Caco-2 (cell line): ENCODE data around the gene GLI3. TPM values are rescaled to one million over a fixed set of nuclear protein-coding genes. Genes with fewer than 3 reads are reported as not detected.

ENCODE experiments used
- BruUV-seq: library from RNA; stranded (reverse); fragments of 400-500 nt; replicated peaks from 2 replicates; lab custom pipeline; 2021; lab: Mats Ljungman, UMichigan
- CTCF ChIA-PET: fragments of 300-600 bp; sonication (Branson Sonifier 250); formaldehyde crosslinking; loops from one replicate; lab custom pipeline; 2022; ENCODE audit warnings: antibody characterized with exemption; lab: Charles Lee
- POLR2A ChIA-PET: fragments of 300-600 bp; sonication (Branson Sonifier 250); formaldehyde crosslinking; loops from one replicate; lab custom pipeline; 2022; ENCODE audit warnings: antibody characterized with exemption; lab: Charles Lee
- DNase-seq, 2 experiments: peaks; one replicate each; pipeline versions ENCODE4 v3.0.0 to v3.0.0-alpha.2; 2020 to 2022
- H3K27me3 ChIP-seq: replicated peaks from 2 replicates; pipeline ENCODE4 v1.6.0; 2011; ENCODE audit warnings: low read length; ENCODE audit not compliant: control insufficient read depth, insufficient read depth
- H3K36me3 ChIP-seq: 2 replicates; pipeline ENCODE4 v1.5.1; 2011; ENCODE audit warnings: low read length; ENCODE audit not compliant: control insufficient read depth, insufficient read depth
- H3K4me1 ChIP-seq: fragments of 250-450 bp; sonication (Bioruptor Pico); 2 replicates; pipeline ENCODE4 v1.5.1; 2020; ENCODE audit warnings: mild to moderate bottlenecking
- H3K4me3 ChIP-seq: 2 replicates; pipeline ENCODE4 v1.5.1; 2011; ENCODE audit warnings: low read depth, mild to moderate bottlenecking, control low read depth, low read length
- H3K9me3 ChIP-seq: fragments of 250-450 bp; sonication (Bioruptor Pico); 2 replicates; pipeline ENCODE4 v1.5.1; 2020; ENCODE audit warnings: mild to moderate bottlenecking, moderate library complexity
- H3K27ac Mint-ChIP-seq: one replicate; pipeline ENCODE4 v1.8.0; 2022; ENCODE audit warnings: mixed read lengths; ENCODE audit not compliant: unreplicated experiment
- H3K27me3 Mint-ChIP-seq: one replicate; pipeline ENCODE4 v1.8.0; 2022; ENCODE audit warnings: mixed read lengths; ENCODE audit not compliant: insufficient read depth, unreplicated experiment
- H3K36me3 Mint-ChIP-seq: one replicate; pipeline ENCODE4 v1.8.0; 2022; ENCODE audit warnings: mild to moderate bottlenecking, mixed read lengths; ENCODE audit not compliant: insufficient read depth, unreplicated experiment
- H3K4me1 Mint-ChIP-seq: one replicate; pipeline ENCODE4 v1.8.0; 2022; ENCODE audit warnings: low read depth, mixed read lengths; ENCODE audit not compliant: unreplicated experiment
- H3K4me3 Mint-ChIP-seq: one replicate; pipeline ENCODE4 v1.8.0; 2022; ENCODE audit warnings: mild to moderate bottlenecking, moderate library complexity, mixed read lengths; ENCODE audit not compliant: unreplicated experiment
- H3K9me3 Mint-ChIP-seq: one replicate; pipeline ENCODE4 v1.8.0; 2022; ENCODE audit warnings: mixed read lengths; ENCODE audit not compliant: unreplicated experiment
- CTCF ChIP-seq, 2 experiments: fragments of 200-600 bp in 1 of 2; IDR thresholded peaks; 1 replicate in 1 of 2; 2 replicates in 1 of 2; pipeline versions ENCODE4 v1.5.1 to v1.8.0; 2011 to 2022; ENCODE audit warnings: antibody characterized with exemption in 1 of 2, control low read depth in 1 of 2, inconsistent platforms in 1 of 2, low read depth in 1 of 2, low read length in 1 of 2, mild to moderate bottlenecking in 1 of 2, moderate library complexity in 1 of 2; ENCODE audit not compliant: insufficient read depth in 1 of 2, severe bottlenecking in 1 of 2, unreplicated experiment in 1 of 2
- intact Hi-C: fragments of 100-400 bp; cut with micrococcal nuclease; formaldehyde crosslinking; loops from one replicate; pipeline ENCODE4 v1.10.0; 2022; ENCODE audit not compliant: unreplicated experiment
- total RNA-seq: library from RNA; stranded (reverse); gene quantifications from 2 replicates; pipeline ENCODE4 v1.2.3, GENCODE V29; 2022

GLI3 gene
- total RNA-seq, 1 experiment from 2014 or later = 1.00 TPM

GRCh38 chr7:41921453-41921981 lies 315.5 kb downstream of the GLI3 start:
- CTCF ChIA-PET = interaction anchor here (0.6 kb wide), 1 partner anchor 276 kb away, joined by 3 read pairs; no protein-coding TSS in a partner anchor
- Histone ChIP-seq H3K36me3 (no peaks in the 10 kb centered on the region), H3K4me3 (no peak overlapping the region), H3K9me3 (0 out of 2 replicates have a peak, but pooled peaks cover 3% of the 10 kb centered on the region), H3K27me3 (no peaks in the 10 kb centered on the region), H3K4me1 (no peaks in the 10 kb centered on the region)
- TF ChIP-seq CTCF (IDR thresholded peaks at IDR 0.05; ENCODE audit: insufficient read depth in 1 of 2, low read depth in 1 of 2, low read length in 1 of 2, severe bottlenecking in 1 of 2, unreplicated experiment in 1 of 2) = no peak
- Mint-ChIP-seq H3K27me3 (peaks cover 24% of the 10 kb centered on the region), H3K4me3 (no peak overlapping the region), H3K36me3 (no peaks in the 10 kb centered on the region), H3K4me1 (no peaks in the 10 kb centered on the region), H3K27ac (no peak overlapping the region), H3K9me3 (no peaks in the 10 kb centered on the region)
- POLR2A ChIA-PET = no interaction called here
- DNase-seq = no peak
- intact Hi-C loops = no loop called here
- no TSS peak for BruUV-seq

- Mint-ChIP-seq H3K4me3 (no peak overlapping the region), H3K9me3 (no peaks in the 10 kb centered on the region), H3K36me3 (no peaks in the 10 kb centered on the region), H3K27ac (no peak overlapping the region), H3K27me3 (peaks cover 22% of the 10 kb centered on the region), H3K4me1 (no peaks in the 10 kb centered on the region)
- TF ChIP-seq CTCF (IDR thresholded peaks at IDR 0.05; ENCODE audit: insufficient read depth in 1 of 2, low read depth in 1 of 2, low read length in 1 of 2, severe bottlenecking in 1 of 2, unreplicated experiment in 1 of 2) = no peak
- no peaks in the 10 kb centered on the region for H3K4me1 ChIP-seq
- H3K36me3 ChIP-seq = no peaks in the 10 kb centered on the region
- no peak overlapping the region for H3K4me3 ChIP-seq
- no peak for DNase-seq
- ChIA-PET POLR2A (no interaction called here), CTCF (no interaction called here)
- BruUV-seq = no TSS peak
- intact Hi-C loops = no loop called here
- H3K27me3 ChIP-seq = no peaks in the 10 kb centered on the region
- H3K9me3 ChIP-seq = 0 out of 2 replicates have a peak, but pooled peaks cover 3% of the 10 kb centered on the region
Observed at GRCh38 chr7:41918597-41918996, 318.4 kb downstream of the GLI3 start.

GRCh38 chr7:41916450-41916927 lies 320.5 kb downstream of the GLI3 start:
- H3K27me3 ChIP-seq = no peaks in the 10 kb centered on the region
- TF ChIP-seq CTCF (IDR thresholded peaks at IDR 0.05; ENCODE audit: insufficient read depth in 1 of 2, low read depth in 1 of 2, low read length in 1 of 2, severe bottlenecking in 1 of 2, unreplicated experiment in 1 of 2) = no peak
- H3K36me3 Mint-ChIP-seq = no peaks in the 10 kb centered on the region
- H3K4me1 ChIP-seq = no peaks in the 10 kb centered on the region
- ChIA-PET CTCF (no interaction called here), POLR2A (no interaction called here)
- no peak overlapping the region for H3K4me3 ChIP-seq
- H3K27ac Mint-ChIP-seq = no peak overlapping the region
- no TSS peak for BruUV-seq
- no peaks in the 10 kb centered on the region for H3K36me3 ChIP-seq
- no peaks in the 10 kb centered on the region for H3K9me3 ChIP-seq
- H3K27me3 Mint-ChIP-seq = peaks cover 22% of the 10 kb centered on the region
- H3K4me3 Mint-ChIP-seq = no peak overlapping the region
- no peaks in the 10 kb centered on the region for H3K9me3 Mint-ChIP-seq
- intact Hi-C loops = no loop called here
- no peaks in the 10 kb centered on the region for H3K4me1 Mint-ChIP-seq
- no peak for DNase-seq
